ENCODE measurements around the gene UNG. TPM values are rescaled to one million over a fixed set of nuclear protein-coding genes. Genes with fewer than 3 reads are reported as not detected.

UNG gene
- total and polyA plus RNA-seq, 2 of the 4 experiments (the other 2 are of a cell fraction), result 13.3 to 16.0 TPM

GRCh38 chr12:109156036-109156435 is 58.6 kb downstream of the UNG start:
- 0 out of 2 replicates have a peak, but pooled peaks cover 2% of the 10 kb centered on the region for H3K9me1 ChIP-seq (ENCODE audit: insufficient read depth, low read length)
- in situ Hi-C loops (cut with MboI; ENCODE audit: low sequenced_read_pairs) (no loop called here), intact Hi-C loops (cut with micrococcal nuclease) (no loop called here), dilution Hi-C loops (cut with HindIII; ENCODE audit: low sequenced_read_pairs, unreplicated experiment) (no loop called here)
- no peaks in the 10 kb centered on the region for H4K20me1 ChIP-seq (ENCODE audit: insufficient read depth, low read length)
- H2AK5ac ChIP-seq (ENCODE audit: low read depth, low read length), result no peak overlapping the region
- ChIA-PET CTCF (no interaction called here), POLR2A (ENCODE audit: unreplicated experiment) (no interaction called here)
- no peak overlapping the region for H4K91ac ChIP-seq (ENCODE audit: insufficient read depth, low read depth, low read length)
- DNase-seq (no peak), ATAC-seq (ENCODE audit: low read depth) (no peak)
- H2AK9ac ChIP-seq (replicated peaks; ENCODE audit: low read depth, low read length, poor library complexity), result no peak overlapping the region
- H3K79me1 ChIP-seq (ENCODE audit: low read depth in 1 of 2, low read length in 2 of 2), result 0 out of 4 replicates have a peak, but pooled peaks cover 0 to 6% of the 10 kb centered on the region in 2 experiments
- TF ChIP-seq CEBPB (IDR thresholded peaks at IDR 0.05; ENCODE audit: low read depth, low read length) (no peak), SMC3 (IDR thresholded peaks at IDR 0.05; ENCODE audit: low read depth, low read length) (no peak), RAD21 (IDR thresholded peaks at IDR 0.05; ENCODE audit: low read length) (no peak), ELK1 (IDR thresholded peaks at IDR 0.05; ENCODE audit: borderline replicate concordance, low read depth, low read length) (no peak), MXI1 (IDR thresholded peaks at IDR 0.05; ENCODE audit: borderline replicate concordance, low read depth, low read length) (no peak), NFE2L2 (IDR thresholded peaks at IDR 0.05; ENCODE audit: low read depth, low read length) (no peak), CTCF (conservative IDR thresholded peaks at IDR 0.05; ENCODE audit: low read depth, low read length) (no peak), CHD1 (IDR thresholded peaks at IDR 0.05; ENCODE audit: low read depth, low read length) (no peak), BHLHE40 (IDR thresholded peaks at IDR 0.05; ENCODE audit: low read depth, low read length) (no peak), RCOR1 (IDR thresholded peaks at IDR 0.05; ENCODE audit: insufficient replicate concordance, low read length) (no peak)
- H3K56ac ChIP-seq (ENCODE audit: extremely low read depth, insufficient read depth, low read length), result no peak overlapping the region
- WGBS, 2 experiments (ENCODE audit: extremely low coverage in 2 of 2, insufficient read length in 1 of 2), result no CpG with 5 or more reads among the region's 5 CpGs
- H3K14ac ChIP-seq (replicated peaks; ENCODE audit: low read depth, low read length), result no peak overlapping the region
- no peak overlapping the region for H2BK5ac ChIP-seq (ENCODE audit: low read depth, low read length, poor library complexity, severe bottlenecking)
- H3K4me2 ChIP-seq (ENCODE audit: low read depth, low read length), result no peak overlapping the region
- no peak overlapping the region for H2BK20ac ChIP-seq (ENCODE audit: low read depth, low read length)
- H3K18ac ChIP-seq (ENCODE audit: low read depth, low read length), result no peak overlapping the region
- no peaks in the 10 kb centered on the region for H3K9me3 ChIP-seq (ENCODE audit: control insufficient read depth, insufficient read depth, low read length)
- H2AFZ ChIP-seq (replicated peaks; ENCODE audit: low read length, poor library complexity), result no peak overlapping the region
- H2BK120ac ChIP-seq (ENCODE audit: low read depth, low read length), result no peak overlapping the region
- no peaks in the 10 kb centered on the region for H3K36me3 ChIP-seq (ENCODE audit: control insufficient read depth, insufficient read depth, low read length)
- H3K27me3 ChIP-seq (ENCODE audit: control insufficient read depth, insufficient read depth, low read length), result no peaks in the 10 kb centered on the region; the same call in 1 of the 2 replicates
- H3K23ac ChIP-seq (ENCODE audit: low read depth, low read length), result no peak overlapping the region
- H4K5ac ChIP-seq (ENCODE audit: low read depth, low read length), result no peak overlapping the region
- no peak overlapping the region for H3K4ac ChIP-seq (ENCODE audit: low read depth, low read length)
- no peak overlapping the region for H4K8ac ChIP-seq (ENCODE audit: low read depth in 2 of 2, low read length in 2 of 2)
- H3K9ac ChIP-seq (ENCODE audit: low read depth, low read length), result no peak overlapping the region
- no peak overlapping the region for H2BK15ac ChIP-seq (ENCODE audit: low read depth, low read length)
- H3K27ac ChIP-seq (ENCODE audit: insufficient read depth, low read length), result no peak overlapping the region
- H3K4me3 ChIP-seq (ENCODE audit: insufficient read depth, low read depth, low read length), result no peak overlapping the region
- no TSS peak for BruUV-seq (replicated peaks)
- 0 out of 2 replicates have a peak, but pooled peaks cover 2% of the 10 kb centered on the region for H3K4me1 ChIP-seq (ENCODE audit: control insufficient read depth, insufficient read depth, low read length)
